Transverse colon (tissue), 4 donors: ENCODE data around the gene GPR150. TPM values are rescaled to one million over a fixed set of nuclear protein-coding genes. Genes with fewer than 3 reads are reported as not detected.
"Not testable (repeated sequence)": the region's sequence is repeated elsewhere in the genome, so short reads cannot be mapped to it uniquely, and the experiment has no call there.

Source experiments
- DNase-seq: peaks from one replicate; pipeline ENCODE4 v3.0.0-alpha.2; 2019
- H3K27ac ChIP-seq, 4 donors: fragments of 200-600 bp; sonication (generic); 2 replicates each; pipeline ENCODE4 v1.5.1; 2016 to 2018; ENCODE audit warnings: inconsistent platforms in 4 of 4
- H3K27me3 ChIP-seq: fragments of 200-600 bp; sonication (generic); 2 replicates; pipeline ENCODE4 v1.5.1; 2017; ENCODE audit warnings: inconsistent platforms
- H3K36me3 ChIP-seq, 4 donors: fragments of 200-600 bp; sonication (generic); 2 replicates each; pipeline ENCODE4 v1.5.1; 2017 to 2019; ENCODE audit warnings: inconsistent platforms in 4 of 4
- H3K4me1 ChIP-seq, 4 donors: fragments of 200-600 bp; sonication (generic); 2 replicates each; pipeline ENCODE4 v1.5.1; 2017 to 2020; ENCODE audit warnings: inconsistent platforms in 4 of 4
- H3K4me3 ChIP-seq, 4 donors: fragments of 200-600 bp; sonication (generic); 1 replicate in 1 of 4; 2 replicates in 3 of 4; pipeline versions ENCODE4 v1.5.1 to v1.6.1; 2017 to 2019; ENCODE audit warnings: inconsistent platforms in 4 of 4
- H3K9me3 ChIP-seq, 2 donors: fragments of 200-600 bp; sonication (generic); 2 replicates each; pipeline ENCODE4 v1.5.1; 2017 to 2019; ENCODE audit warnings: inconsistent platforms in 2 of 2
- CTCF ChIP-seq, 5 experiments: fragments of 200-600 bp in 3 of 5; fragments of 450-650 bp in 2 of 5; sonication (generic) in 3 of 5; IDR thresholded peaks; 1 replicate in 2 of 5; 2 replicates in 3 of 5; pipeline ENCODE4 v1.5.1; 2016 to 2017; ENCODE audit warnings: antibody characterized with exemption in 5 of 5, inconsistent platforms in 3 of 5, mild to moderate bottlenecking in 2 of 5, moderate library complexity in 1 of 5
- EP300 ChIP-seq: sonication (generic); formaldehyde crosslinking; IDR thresholded peaks from one replicate; pipeline ENCODE4 v1.6.1; 2017; ENCODE audit warnings: antibody characterized with exemption, low read depth
- POLR2A ChIP-seq: fragments of 450-650 bp; IDR thresholded peaks from one replicate; pipeline ENCODE4 v1.6.1; 2016; ENCODE audit warnings: antibody characterized with exemption, mild to moderate bottlenecking, moderate library complexity
- POLR2AphosphoS5 ChIP-seq, 3 donors: sonication (generic); formaldehyde crosslinking; IDR thresholded peaks; one replicate each; pipeline ENCODE4 v1.6.1; 2016; ENCODE audit warnings: antibody characterized with exemption in 3 of 3
- WGBS, 2 donors: methylation state at CpG; one replicate each; pipeline ENCODE4 v1.1.5; 2018; ENCODE audit warnings: low coverage in 1 of 2; 5-methylcytosine and 5-hydroxymethylcytosine counted together
- in situ Hi-C, 4 donors: fragments of 200-750 bp; cut with MboI; loops; one replicate each; pipeline versions ENCODE4 v1.15.0 to v1.15.1; 2017; ENCODE audit warnings: low sequenced_read_pairs in 3 of 4, low pct_ligation_motif_present in 1 of 4, low pct_unique_long_range_greater_than_20kb in 1 of 4
- intact Hi-C: fragments of 100-400 bp; cut with DNase I; formaldehyde crosslinking; loops from one replicate; pipeline ENCODE4 v1.15.1; 2023; ENCODE audit warnings: low total_unique reads
- total RNA-seq, 4 donors: library from RNA; depleted of rRNA; stranded (reverse); fragments of >200 nt; gene quantifications; one replicate each; pipeline ENCODE4 v1.1.0, GENCODE V29; 2016

The GPR150 gene
- total RNA-seq, 4 donors from 2014 or later, result 0.41 to 0.60 TPM; not detected in 2

- H3K36me3 ChIP-seq, result no peaks in the 10 kb centered on the region
- H3K27ac ChIP-seq, result no peak overlapping the region
- no peak overlapping the region for H3K4me3 ChIP-seq
- intact Hi-C loops, result loop anchor here (10.0 kb wide), 1 partner anchor 703 kb away; no protein-coding TSS in a partner anchor
- WGBS, 2 donors, result 61 to 62% methylated on average over 2 of the region's 2 CpGs
- no peak for DNase-seq
- TF ChIP-seq POLR2A (no peak), EP300 (no peak), CTCF (IDR thresholded peaks at IDR 0.05) (no peak), POLR2AphosphoS5 (IDR thresholded peaks at IDR 0.05) (no peak)
- peaks cover 4 to 18% (median 12%) of the 10 kb centered on the region in 4 donors for H3K4me1 ChIP-seq
- no peaks in the 10 kb centered on the region for H3K27me3 ChIP-seq
- in situ Hi-C loops, result loop anchor here in 1 of 4 donors (25.0 kb wide), 1 partner anchor 706 kb away; no protein-coding TSS in a partner anchor
- H3K9me3 ChIP-seq, result no peaks in the 10 kb centered on the region
These were observed 11.5 kb downstream of the GPR150 start for GRCh38 chr5:95631255-95631958.

GRCh38 chr5:95631991-95632675, 12.2 kb downstream of the GPR150 start:
- intact Hi-C loops (loop anchor here (10.0 kb wide), 1 partner anchor 703 kb away; no protein-coding TSS in a partner anchor), in situ Hi-C loops (loop anchor here in 1 of 4 donors (25.0 kb wide), 1 partner anchor 705 kb away; no protein-coding TSS in a partner anchor)
- TF ChIP-seq EP300 (no peak), POLR2A (no peak), POLR2AphosphoS5 (IDR thresholded peaks at IDR 0.05) (no peak), CTCF (IDR thresholded peaks at IDR 0.05) (no peak)
- Histone ChIP-seq H3K27me3 (no peaks in the 10 kb centered on the region), H3K36me3 (no peaks in the 10 kb centered on the region), H3K27ac (no peak overlapping the region), H3K9me3 (no peaks in the 10 kb centered on the region), H3K4me3 (no peak overlapping the region), H3K4me1 (peaks cover 4 to 18% (median 12%) of the 10 kb centered on the region in 4 donors)
- peak; percentile 13 for DNase-seq
- WGBS, 2 donors, result 83% methylated on average over 4 of the region's 4 CpGs; no CpG with 5 or more reads in 1 of the 2 donors

- H3K4me1 ChIP-seq, result peaks cover 4 to 15% (median 12%) of the 10 kb centered on the region in 4 donors
- intact Hi-C loops, result loop anchor here (10.0 kb wide), 1 partner anchor 702 kb away; no protein-coding TSS in a partner anchor
- in situ Hi-C loops, result loop anchor here in 1 of 4 donors (25.0 kb wide), 1 partner anchor 704 kb away; no protein-coding TSS in a partner anchor
These were observed 13.1 kb downstream of the GPR150 start for GRCh38 chr5:95632942-95633341.

GRCh38 chr5:95633671-95634070, 13.8 kb downstream of the GPR150 start:
- Histone ChIP-seq H3K27me3 (no peaks in the 10 kb centered on the region), H3K9me3 (no peaks in the 10 kb centered on the region), H3K4me3 (no peak overlapping the region), H3K27ac (no peak overlapping the region), H3K36me3 (no peaks in the 10 kb centered on the region), H3K4me1 (peaks cover under 1 to 9% (median 6%) of the 10 kb centered on the region in 4 donors)
- intact Hi-C loops (loop anchor here (10.0 kb wide), 1 partner anchor 701 kb away; no protein-coding TSS in a partner anchor), in situ Hi-C loops (loop anchor here in 1 of 4 donors (25.0 kb wide), 1 partner anchor 704 kb away; no protein-coding TSS in a partner anchor)
- no peak for TF ChIP-seq POLR2A
- TF ChIP-seq POLR2AphosphoS5 (IDR thresholded peaks at IDR 0.05), result no peak
- no peak for TF ChIP-seq CTCF (IDR thresholded peaks at IDR 0.05)
- DNase-seq, result no peak
- 94% methylated on average over 3 of the region's 3 CpGs for WGBS, 2 donors

More at GRCh38 chr5:95632942-95633341, 13.1 kb downstream of the GPR150 start:
- not testable (repeated sequence) for H3K9me3 ChIP-seq, H3K27ac ChIP-seq, H3K36me3 ChIP-seq, H3K4me3 ChIP-seq, DNase-seq, H3K27me3 ChIP-seq
- 96% methylated on average over 2 of the region's 2 CpGs; no CpG with 5 or more reads in 1 of the 2 donors for WGBS, 2 donors
